ENCODE data around the gene PNMA6A. TPM values are rescaled to one million over a fixed set of nuclear protein-coding genes. Genes with fewer than 3 reads are reported as not detected.
"Not testable (repeated sequence)": the region's sequence is repeated elsewhere in the genome, so short reads cannot be mapped to it uniquely, and the experiment has no call there.

The PNMA6A gene
- total RNA-seq, 1 donor, result 0.10 TPM

GRCh38 chrX:153117754-153118153, 45.5 kb downstream of the PNMA6A start:
- not testable (repeated sequence) for H3K9me3 ChIP-seq (ENCODE audit: low read depth, low read length); H3K4me3 ChIP-seq (ENCODE audit: low read length); H3K4me1 ChIP-seq (ENCODE audit: insufficient read depth, low read length); H3K27me3 ChIP-seq (ENCODE audit: insufficient read depth, low read length)

DNA sequence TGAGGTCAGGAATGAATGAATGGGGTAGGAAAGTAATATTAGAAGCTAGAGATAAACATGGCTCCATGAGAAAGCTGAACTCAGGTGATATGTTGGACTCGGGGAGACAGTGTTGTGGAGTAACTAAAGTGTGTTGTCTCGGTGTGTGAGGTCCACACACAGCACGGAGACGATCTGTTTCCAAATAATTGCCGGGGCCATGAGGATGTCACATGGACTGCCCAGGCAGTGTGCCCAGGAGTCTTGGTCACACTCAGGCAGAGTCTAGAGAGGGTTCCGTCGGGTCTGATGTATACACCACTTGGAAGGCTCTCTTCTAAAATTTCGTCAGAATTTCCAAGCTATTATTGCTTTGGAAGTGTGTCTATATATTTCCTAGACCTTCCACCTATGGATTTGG, 48.0 kb downstream of the PNMA6A start:
- not testable (repeated sequence) for H3K4me3 ChIP-seq (ENCODE audit: low read length); H3K9me3 ChIP-seq (ENCODE audit: low read depth, low read length); H3K27me3 ChIP-seq (ENCODE audit: insufficient read depth, low read length); H3K4me1 ChIP-seq (ENCODE audit: insufficient read depth, low read length)

DNA sequence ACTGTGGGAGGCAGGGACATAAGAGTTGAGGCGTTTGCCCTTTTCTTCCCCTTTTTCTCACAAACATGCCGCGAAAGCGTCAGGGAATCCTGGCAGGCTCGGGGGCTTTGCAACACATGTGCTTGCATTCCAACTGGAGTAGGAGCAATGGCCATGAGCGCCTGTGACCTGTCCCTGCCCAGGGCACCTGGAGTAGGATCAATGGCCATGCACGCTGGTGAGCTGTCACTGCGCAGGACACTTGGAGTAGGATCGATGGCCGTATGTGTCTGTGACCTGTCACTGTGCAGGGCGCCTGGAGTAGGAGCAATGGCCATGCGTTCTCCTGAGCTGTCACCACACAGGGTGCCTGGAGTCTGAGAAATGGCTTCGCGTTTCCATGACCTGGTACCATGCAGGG, 51.2 kb downstream of the PNMA6A start:
- not testable (repeated sequence) for H3K27me3 ChIP-seq (ENCODE audit: insufficient read depth, low read length); H3K9me3 ChIP-seq (ENCODE audit: low read depth, low read length); H3K4me1 ChIP-seq (ENCODE audit: insufficient read depth, low read length); H3K4me3 ChIP-seq (ENCODE audit: low read length)

Other genes starting within 250 kb of the PNMA6A start
- 9.7 TPM for gene CETN2, start 241.7 kb upstream of the PNMA6A start, total RNA-seq
- gene NSDHL, start 241.4 kb upstream of the PNMA6A start, total RNA-seq, result 2.7 TPM
- 24.9 TPM for gene ZNF185, start 174.4 kb upstream of the PNMA6A start, total RNA-seq
- gene PNMA5, start 78.3 kb upstream of the PNMA6A start, total RNA-seq, result not detected
- 1.3 TPM for gene PNMA3, start 16.0 kb upstream of the PNMA6A start, total RNA-seq
- not detected for gene MAGEA1, start 106.8 kb downstream of the PNMA6A start, total RNA-seq
- gene PNMA6F, start 249.3 kb downstream of the PNMA6A start, total RNA-seq, result not detected